Esophagus (tissue), 2 donors: ENCODE data around the gene NEK7. TPM values are rescaled to one million over a fixed set of nuclear protein-coding genes. Genes with fewer than 3 reads are reported as not detected.

Source experiments
- H3K27ac ChIP-seq, 2 donors: one replicate each; pipeline ENCODE4 v1.5.1; 2013; ENCODE audit warnings: low read depth in 2 of 2, mild to moderate bottlenecking in 2 of 2, inconsistent platforms in 1 of 2, low read length in 1 of 2, moderate library complexity in 1 of 2
- H3K27me3 ChIP-seq, 2 donors: one replicate each; pipeline ENCODE4 v1.6.1; 2013; ENCODE audit warnings: low read length in 2 of 2, control low read depth in 1 of 2, mild to moderate bottlenecking in 1 of 2; ENCODE audit not compliant: insufficient read depth in 2 of 2, control insufficient read depth in 1 of 2
- H3K36me3 ChIP-seq, 2 donors: one replicate each; pipeline ENCODE4 v1.6.1; 2013; ENCODE audit warnings: low read length in 1 of 2; ENCODE audit not compliant: control insufficient read depth in 2 of 2, insufficient read depth in 2 of 2
- H3K4me1 ChIP-seq, 2 donors: one replicate each; pipeline ENCODE4 v1.6.1; 2013; ENCODE audit warnings: low read length in 1 of 2; ENCODE audit not compliant: control insufficient read depth in 2 of 2, insufficient read depth in 2 of 2
- H3K4me3 ChIP-seq, 2 donors: one replicate each; pipeline ENCODE4 v1.5.1; 2013; ENCODE audit warnings: low read length in 2 of 2, mild to moderate bottlenecking in 2 of 2, low read depth in 1 of 2, moderate library complexity in 1 of 2
- H3K9me3 ChIP-seq, 2 donors: one replicate each; pipeline ENCODE4 v1.6.1; 2013; ENCODE audit warnings: mild to moderate bottlenecking in 2 of 2, low read depth in 1 of 2, low read length in 1 of 2, moderate library complexity in 1 of 2; ENCODE audit not compliant: control insufficient read depth in 2 of 2, insufficient read depth in 1 of 2
- WGBS, 2 donors: extraction: QIAGEN DNeasy Blood & Tissue Kit; methylation state at CpG; one replicate each; pipeline ENCODE4 v1.1.7; 2013; 5-methylcytosine and 5-hydroxymethylcytosine counted together
- polyA plus RNA-seq, 2 donors: library from polyadenylated mRNA; stranded (reverse); fragments of 200-250 nt; gene quantifications; one replicate each; pipeline ENCODE4 v1.2.3, GENCODE V29; 2013
- donor health status: healthy with polysubstance abuse.
- donor health status: Bipolar disorder and iron deficiency.

Gene NEK7
- polyA plus RNA-seq, 2 donors: 9.7 to 13.2 TPM

DNA sequence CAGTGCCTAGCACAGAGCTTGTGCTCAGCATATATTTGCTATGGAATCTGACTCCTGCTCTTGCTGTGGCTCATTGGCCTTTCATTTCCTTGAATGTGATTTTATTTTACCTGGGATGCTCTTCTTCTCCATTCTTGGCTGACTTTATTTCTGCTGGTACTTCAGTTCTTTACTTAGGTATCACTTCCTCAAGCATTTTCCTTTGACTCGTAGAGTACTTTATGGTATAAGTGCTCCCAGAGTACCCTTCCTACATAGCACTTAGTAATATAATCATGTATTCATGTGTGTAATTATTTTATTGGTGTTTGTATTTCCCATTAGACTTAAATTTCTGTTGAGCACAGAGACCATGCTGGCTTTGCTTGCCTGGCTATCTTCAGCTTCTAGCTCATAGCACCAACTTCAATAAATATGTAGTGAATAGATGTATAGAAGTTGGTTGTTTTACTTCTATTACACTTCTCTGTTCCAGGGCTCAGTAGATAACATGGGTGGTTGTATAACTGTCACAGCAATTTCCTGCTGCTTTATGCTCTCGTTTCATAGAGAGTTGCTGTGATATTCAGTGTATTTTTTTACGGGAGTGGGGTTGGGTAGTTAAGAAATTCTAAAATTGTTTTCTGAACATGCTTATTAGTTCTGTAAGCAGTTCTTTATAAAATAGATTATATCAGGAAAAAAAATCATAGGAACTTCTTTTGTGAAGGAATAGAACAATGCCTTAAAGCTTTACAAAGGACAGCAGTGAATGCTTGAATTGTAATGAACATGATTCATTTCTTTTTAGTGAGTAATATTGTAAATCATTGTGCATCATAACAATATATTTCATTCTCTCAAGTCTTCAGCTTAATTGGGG is 112.2 kb downstream of the NEK7 start:
- H3K9me3 ChIP-seq: no peaks in the 10 kb centered on the region
- no peak overlapping the region for H3K27ac ChIP-seq
- no peak overlapping the region for H3K4me3 ChIP-seq
- WGBS, 2 donors: 74 to 76% methylated on average over 3 of the region's 3 CpGs
- no peaks in the 10 kb centered on the region for H3K27me3 ChIP-seq
- H3K4me1 ChIP-seq: no peaks in the 10 kb centered on the region
- no peaks in the 10 kb centered on the region for H3K36me3 ChIP-seq

DNA sequence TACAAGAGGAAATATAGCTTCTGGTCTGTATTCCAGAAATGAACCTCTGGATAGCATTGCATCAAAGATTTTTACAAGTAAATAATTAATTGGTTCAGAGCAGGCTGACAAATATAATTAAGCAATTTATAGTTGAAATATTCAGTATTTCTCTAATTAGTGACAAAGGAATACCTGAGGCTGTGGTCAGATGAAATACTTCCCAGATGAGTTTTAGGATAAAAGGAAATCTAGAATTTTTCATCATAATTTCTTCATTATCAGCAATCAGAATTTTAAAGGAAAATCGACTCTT is 112.8 kb downstream of the NEK7 start:
- H3K27ac ChIP-seq: no peak overlapping the region
- 93 to 94% methylated on average over 1 of the region's 1 CpG for WGBS, 2 donors
- no peaks in the 10 kb centered on the region for H3K4me1 ChIP-seq
- H3K27me3 ChIP-seq: no peaks in the 10 kb centered on the region
- H3K9me3 ChIP-seq: no peaks in the 10 kb centered on the region
- H3K4me3 ChIP-seq: no peak overlapping the region
- H3K36me3 ChIP-seq: no peaks in the 10 kb centered on the region

GRCh38 chr1:198270273-198270828 is 113.6 kb downstream of the NEK7 start:
- H3K27ac ChIP-seq: no peak overlapping the region
- H3K4me3 ChIP-seq: no peak overlapping the region
- no peaks in the 10 kb centered on the region for H3K4me1 ChIP-seq
- 78 to 81% methylated on average over 1 of the region's 1 CpG for WGBS, 2 donors
- no peaks in the 10 kb centered on the region for H3K9me3 ChIP-seq
- no peaks in the 10 kb centered on the region for H3K27me3 ChIP-seq
- no peaks in the 10 kb centered on the region for H3K36me3 ChIP-seq

DNA sequence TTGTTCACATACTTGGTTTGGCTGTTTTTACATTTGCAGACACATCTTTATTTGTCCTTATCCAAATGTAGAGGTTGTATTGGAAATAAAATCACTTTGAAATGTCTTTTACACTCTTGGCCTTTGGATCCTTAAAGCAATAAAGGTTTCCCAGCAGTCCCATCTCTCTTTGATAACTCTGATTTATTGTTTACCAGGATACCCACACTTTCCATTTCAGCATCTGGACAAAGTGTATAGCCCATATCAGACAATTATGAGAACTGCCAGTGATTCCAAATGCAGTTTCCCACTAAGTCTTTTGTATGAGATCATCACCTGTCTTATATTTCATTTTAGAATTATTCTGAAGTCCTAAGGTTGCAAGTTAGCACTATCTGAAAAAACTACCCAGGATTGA is 114.7 kb downstream of the NEK7 start:
- Histone ChIP-seq H3K4me3 (no peak overlapping the region), H3K27me3 (no peaks in the 10 kb centered on the region), H3K36me3 (no peaks in the 10 kb centered on the region), H3K27ac (no peak overlapping the region), H3K4me1 (no peaks in the 10 kb centered on the region), H3K9me3 (no peaks in the 10 kb centered on the region)

DNA sequence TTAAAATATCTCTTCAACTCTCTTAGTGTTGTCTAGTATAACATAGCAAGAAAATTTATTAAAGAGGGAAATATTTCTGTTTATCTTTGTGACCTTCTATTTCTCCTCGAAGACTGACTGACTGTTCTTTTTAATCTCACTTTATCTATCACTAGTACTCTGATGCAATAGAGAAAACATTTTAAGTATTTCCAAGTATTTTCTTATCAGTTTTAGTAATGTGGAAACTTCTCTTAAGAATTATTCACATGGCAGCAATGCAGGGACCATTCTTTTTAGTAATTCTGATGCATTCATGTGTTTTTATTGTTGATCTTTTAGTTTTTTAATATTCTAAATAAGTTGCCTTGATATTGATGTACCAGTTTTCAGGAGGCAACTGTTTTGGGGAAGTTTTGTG is 115.7 kb downstream of the NEK7 start:
- Histone ChIP-seq H3K27ac (no peak overlapping the region), H3K27me3 (no peaks in the 10 kb centered on the region), H3K9me3 (no peaks in the 10 kb centered on the region), H3K4me1 (no peaks in the 10 kb centered on the region), H3K4me3 (no peak overlapping the region), H3K36me3 (no peaks in the 10 kb centered on the region)
- 49 to 57% methylated on average over 1 of the region's 1 CpG for WGBS, 2 donors

DNA sequence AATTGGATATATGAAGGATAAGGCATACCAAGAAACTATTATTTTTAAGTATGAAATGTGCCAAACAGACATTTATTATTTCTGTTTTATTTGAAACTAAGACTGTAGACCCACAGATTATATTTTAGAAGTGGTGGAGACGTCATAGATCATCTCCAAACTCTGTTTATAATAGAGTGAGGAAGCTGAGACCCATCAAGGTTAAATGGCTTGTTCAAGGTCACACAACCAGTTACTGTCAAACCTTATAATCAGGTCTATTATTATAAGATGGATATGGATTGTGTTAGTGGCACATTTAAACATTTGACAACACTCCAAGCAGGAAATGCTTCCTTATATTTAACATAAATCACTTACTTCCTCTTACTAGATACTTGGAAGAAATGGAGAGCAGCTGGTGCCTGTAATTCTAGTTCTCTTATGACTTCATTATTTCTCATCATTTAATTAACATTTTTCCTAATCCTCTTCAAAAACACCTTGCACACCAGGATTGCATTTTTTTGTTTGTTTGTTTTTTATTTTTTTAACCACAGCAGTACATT is 117.0 kb downstream of the NEK7 start:
- no peaks in the 10 kb centered on the region for H3K9me3 ChIP-seq
- H3K27ac ChIP-seq: no peak overlapping the region
- H3K27me3 ChIP-seq: no peaks in the 10 kb centered on the region
- H3K4me1 ChIP-seq: no peaks in the 10 kb centered on the region
- no peaks in the 10 kb centered on the region for H3K36me3 ChIP-seq
- WGBS, 2 donors: 73 to 81% methylated on average over 1 of the region's 1 CpG
- H3K4me3 ChIP-seq: no peak overlapping the region

DNA sequence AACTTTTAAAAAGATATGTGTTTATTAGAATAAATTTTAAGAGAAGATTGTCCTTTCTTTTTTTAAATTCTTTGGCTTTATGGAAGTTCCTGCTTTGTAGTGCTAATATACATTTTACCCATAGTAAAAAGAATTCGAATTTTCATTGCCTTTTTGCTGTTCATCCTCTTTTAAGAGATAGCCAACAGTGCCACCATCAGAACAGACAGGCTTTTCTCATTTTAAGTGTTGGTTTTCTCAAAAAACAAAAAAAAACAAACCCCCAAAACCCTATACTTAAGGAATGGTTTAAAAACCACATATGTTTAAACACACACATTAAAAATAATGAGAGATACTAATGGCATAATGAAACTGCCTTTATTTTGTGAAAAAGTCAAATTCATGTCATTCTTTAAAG is 118.8 kb downstream of the NEK7 start:
- Histone ChIP-seq H3K27me3 (no peaks in the 10 kb centered on the region), H3K36me3 (no peaks in the 10 kb centered on the region), H3K4me1 (no peaks in the 10 kb centered on the region), H3K27ac (no peak overlapping the region), H3K9me3 (no peaks in the 10 kb centered on the region), H3K4me3 (no peak overlapping the region)
- WGBS, 2 donors: 84 to 94% methylated on average over 1 of the region's 1 CpG

- H3K4me1 ChIP-seq: no peaks in the 10 kb centered on the region
- H3K36me3 ChIP-seq: no peaks in the 10 kb centered on the region
- WGBS, 2 donors: 96 to 97% methylated on average over 1 of the region's 1 CpG
- H3K9me3 ChIP-seq: no peaks in the 10 kb centered on the region
- no peak overlapping the region for H3K4me3 ChIP-seq
- H3K27ac ChIP-seq: no peak overlapping the region
- H3K27me3 ChIP-seq: no peaks in the 10 kb centered on the region
Measured at GRCh38 chr1:198276241-198276640, 119.4 kb downstream of the NEK7 start.

DNA sequence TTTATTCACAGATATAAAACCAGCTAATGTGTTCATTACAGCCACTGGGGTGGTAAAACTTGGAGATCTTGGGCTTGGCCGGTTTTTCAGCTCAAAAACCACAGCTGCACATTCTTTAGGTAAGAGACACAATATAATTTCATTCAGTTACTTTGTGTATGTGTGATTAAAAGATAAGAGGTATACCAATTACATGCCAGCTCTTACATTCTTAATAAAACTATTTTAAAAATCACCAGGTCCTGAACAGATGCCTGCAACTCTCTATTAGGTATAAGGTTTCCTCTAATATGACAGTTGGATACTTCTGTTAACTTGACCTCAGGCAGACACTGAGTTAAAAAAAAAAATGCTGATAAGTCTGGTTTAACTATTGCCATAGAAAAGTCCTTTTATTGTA is 122.1 kb downstream of the NEK7 start:
- Histone ChIP-seq H3K4me1 (no peaks in the 10 kb centered on the region), H3K4me3 (no peak overlapping the region), H3K36me3 (no peaks in the 10 kb centered on the region), H3K9me3 (no peaks in the 10 kb centered on the region), H3K27ac (no peak overlapping the region), H3K27me3 (no peaks in the 10 kb centered on the region)
- WGBS, 2 donors: 93 to 94% methylated on average over 1 of the region's 1 CpG

GRCh38 chr1:198280080-198280479 is 123.3 kb downstream of the NEK7 start:
- Histone ChIP-seq H3K9me3 (no peaks in the 10 kb centered on the region), H3K27ac (no peak overlapping the region), H3K4me3 (no peak overlapping the region), H3K4me1 (no peaks in the 10 kb centered on the region), H3K27me3 (no peaks in the 10 kb centered on the region), H3K36me3 (no peaks in the 10 kb centered on the region)
- WGBS, 2 donors: 91 to 94% methylated on average over 2 of the region's 2 CpGs
